Subcutaneous abdominal adipose tissue (tissue), 5 donors: ENCODE measurements around the gene EEFSEC.
A peak's percentile ranks its signal among the peaks of the same experiment; 100 is the strongest.

Source experiments
- H3K27ac ChIP-seq: one replicate; pipeline ENCODE4 v1.7.0; 2013; ENCODE audit warnings: low read depth, mild to moderate bottlenecking, inconsistent platforms, low read length, moderate library complexity
- H3K27me3 ChIP-seq, 5 donors: one replicate each; pipeline ENCODE4 v1.7.0; 2013; ENCODE audit warnings: low read length in 5 of 5, inconsistent platforms in 1 of 5; ENCODE audit not compliant: control insufficient read depth in 5 of 5, insufficient read depth in 4 of 5
- H3K36me3 ChIP-seq, 5 donors: one replicate each; pipeline ENCODE4 v1.7.0; 2013; ENCODE audit warnings: low read length in 5 of 5; ENCODE audit not compliant: control insufficient read depth in 5 of 5, insufficient read depth in 5 of 5
- H3K4me1 ChIP-seq, 5 donors: one replicate each; pipeline ENCODE4 v1.7.0; 2013; ENCODE audit warnings: low read length in 5 of 5, mild to moderate bottlenecking in 3 of 5, moderate library complexity in 1 of 5; ENCODE audit not compliant: control insufficient read depth in 5 of 5, insufficient read depth in 5 of 5
- H3K4me3 ChIP-seq, 5 donors: one replicate each; pipeline ENCODE4 v1.7.0; 2013; ENCODE audit warnings: low read length in 5 of 5, low read depth in 1 of 5
- H3K9ac ChIP-seq, 5 donors: one replicate each; pipeline ENCODE4 v1.7.0; 2013; ENCODE audit warnings: low read length in 5 of 5, mild to moderate bottlenecking in 4 of 5, moderate library complexity in 3 of 5
- H3K9me3 ChIP-seq, 5 donors: one replicate each; pipeline ENCODE4 v1.7.0; 2013; ENCODE audit warnings: low read length in 5 of 5; ENCODE audit not compliant: control insufficient read depth in 5 of 5
- donor health status: healthy.
- donor health status: healthy.
- donor health status: healthy.
- donor health status: healthy.
- donor health status: healthy.

EEFSEC gene

DNA sequence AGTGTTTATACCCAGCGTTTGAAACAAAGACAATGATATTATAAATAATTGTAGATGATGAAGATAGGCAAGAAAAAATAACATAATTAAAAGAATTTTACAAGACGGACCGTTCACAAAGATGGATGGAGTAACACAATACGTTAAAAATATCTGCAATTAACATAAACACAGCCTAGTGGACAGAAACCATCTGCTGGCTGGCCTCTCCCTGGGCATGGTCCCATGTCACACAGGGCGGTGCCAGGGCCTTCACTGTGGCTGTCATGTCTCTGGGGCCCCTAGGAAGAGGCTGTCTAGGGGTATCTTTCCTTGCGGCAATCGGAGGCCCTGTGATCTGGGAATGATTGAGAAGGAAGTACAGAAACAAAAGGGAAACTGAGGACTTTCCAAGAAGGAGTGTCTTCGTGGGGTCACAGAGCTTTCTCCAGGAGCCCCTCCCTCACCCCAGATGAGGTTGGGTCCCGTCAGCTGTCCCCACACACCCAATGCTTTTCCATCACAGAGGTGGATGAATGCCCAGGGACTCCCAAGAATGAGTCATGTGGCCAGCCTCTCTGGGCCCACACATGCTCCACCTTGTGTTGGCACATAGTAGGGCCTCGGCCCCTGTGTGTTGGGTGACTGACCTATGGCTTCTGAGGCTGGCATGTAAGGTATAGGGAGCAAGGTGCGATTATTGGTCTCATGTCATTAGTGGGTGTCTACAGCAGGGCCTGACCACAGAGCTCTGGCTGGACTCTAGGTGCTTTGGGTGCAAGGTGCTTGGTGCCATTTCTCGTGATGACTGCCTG lies 226.3 kb downstream of the EEFSEC start:
- no peaks in the 10 kb centered on the region for H3K27me3 ChIP-seq
- H3K9ac ChIP-seq, result no peak overlapping the region
- H3K27ac ChIP-seq, result peak overlapping the region; percentile 54
- peaks cover 8 to 68% (median 50%) of the 10 kb centered on the region in 5 donors for H3K4me1 ChIP-seq
- no peaks in the 10 kb centered on the region for H3K36me3 ChIP-seq
- H3K9me3 ChIP-seq, result no peaks in the 10 kb centered on the region
- no peak overlapping the region for H3K4me3 ChIP-seq

DNA sequence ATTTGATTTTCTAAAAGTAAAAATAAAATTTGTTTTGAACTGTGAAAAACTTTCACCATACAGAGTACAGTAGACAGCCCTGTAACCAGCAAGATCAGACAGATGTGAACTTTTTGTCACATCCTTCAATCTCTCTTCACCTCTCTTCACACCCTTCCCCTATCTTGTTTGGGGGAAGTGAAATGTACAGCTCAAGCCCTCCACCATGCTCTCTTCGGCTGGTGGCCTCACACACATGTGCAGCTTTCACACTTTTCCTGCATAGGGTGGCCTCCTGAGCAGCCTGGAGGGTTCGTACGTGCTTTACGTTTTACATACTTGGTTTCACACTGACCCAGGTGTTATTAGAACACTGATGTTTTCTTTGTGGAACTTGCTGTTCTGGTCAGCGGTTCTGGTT lies 227.0 kb downstream of the EEFSEC start:
- Histone ChIP-seq H3K36me3 (no peaks in the 10 kb centered on the region), H3K27me3 (no peaks in the 10 kb centered on the region), H3K4me3 (no peak overlapping the region), H3K27ac (no peak overlapping the region), H3K9ac (no peak overlapping the region), H3K4me1 (peaks cover 8 to 72% (median 53%) of the 10 kb centered on the region in 5 donors), H3K9me3 (no peaks in the 10 kb centered on the region)

DNA sequence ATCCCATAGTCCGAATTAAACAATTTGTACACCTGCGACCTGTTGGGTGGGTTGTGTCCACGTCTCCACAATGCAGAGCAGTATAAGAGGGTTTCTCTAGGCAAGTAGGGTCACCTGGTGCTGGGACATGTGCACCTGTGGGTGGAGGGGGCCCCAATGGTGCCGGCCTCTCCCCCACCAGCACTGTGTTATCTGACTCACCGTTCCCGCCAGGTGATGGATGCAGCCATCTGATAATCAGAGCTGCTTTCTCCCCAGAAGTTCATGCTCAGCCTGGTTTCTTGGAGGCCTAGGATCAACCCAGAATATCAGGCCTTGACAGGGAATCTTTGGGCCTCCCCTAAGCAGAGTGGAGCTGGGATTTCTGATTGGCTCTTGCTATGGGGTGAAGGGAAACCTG lies 227.4 kb downstream of the EEFSEC start:
- no peak overlapping the region for H3K9ac ChIP-seq
- H3K27ac ChIP-seq, result no peak overlapping the region
- H3K4me1 ChIP-seq, result peaks cover 8 to 72% (median 54%) of the 10 kb centered on the region in 5 donors
- no peak overlapping the region for H3K4me3 ChIP-seq
- H3K36me3 ChIP-seq, result no peaks in the 10 kb centered on the region
- no peaks in the 10 kb centered on the region for H3K9me3 ChIP-seq
- no peaks in the 10 kb centered on the region for H3K27me3 ChIP-seq

DNA sequence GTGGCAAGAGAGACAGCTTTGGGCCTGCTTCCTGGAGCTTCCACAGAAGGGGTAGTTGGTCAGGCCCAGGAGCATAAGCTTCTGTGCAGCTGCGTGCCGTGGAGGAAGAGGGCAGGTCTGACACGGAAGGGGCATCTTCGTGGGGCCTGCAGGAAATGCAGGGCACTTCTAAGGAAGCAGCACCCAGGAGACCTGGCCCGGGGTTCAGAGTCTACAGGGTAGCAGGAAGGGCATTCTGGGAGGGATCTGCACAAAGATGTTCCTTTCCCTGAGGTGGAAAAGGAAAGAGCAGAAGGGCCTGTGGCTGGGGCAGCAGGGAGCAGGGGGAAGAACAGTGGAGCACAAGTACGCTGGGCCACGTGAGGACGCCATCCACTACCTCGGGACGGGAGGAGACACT lies 228.3 kb downstream of the EEFSEC start:
- Histone ChIP-seq H3K27ac (no peak overlapping the region), H3K4me3 (no peak overlapping the region), H3K9me3 (no peaks in the 10 kb centered on the region)

DNA sequence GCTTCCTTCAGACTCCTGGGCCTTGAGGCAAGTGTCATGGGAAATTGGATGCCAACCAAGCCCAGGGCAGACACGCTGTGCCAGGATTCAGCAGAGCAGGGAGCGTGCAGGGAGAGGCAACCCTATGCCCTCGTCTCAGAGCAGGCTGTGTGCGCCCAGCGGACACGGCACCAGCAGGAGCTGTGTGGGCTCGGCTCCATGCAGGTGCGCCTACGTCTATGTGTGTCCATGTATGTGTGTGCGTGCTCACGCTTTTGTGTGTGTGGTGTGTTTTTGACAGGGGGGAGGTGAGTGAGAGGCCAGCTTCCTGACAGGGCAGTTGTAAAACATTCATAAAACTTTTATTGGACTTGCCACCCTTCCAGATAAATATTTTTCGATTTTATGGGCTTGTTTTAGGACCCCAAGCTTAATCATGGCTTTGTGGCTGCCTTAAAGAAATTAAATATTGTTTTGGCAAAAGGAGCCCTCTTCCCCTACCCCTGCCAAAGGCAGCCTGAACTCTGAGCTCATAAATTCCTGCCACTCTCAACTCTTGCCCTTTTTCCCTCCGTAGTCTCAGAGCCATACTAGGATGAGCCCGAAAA lies 229.0 kb downstream of the EEFSEC start:
- H3K9ac ChIP-seq, result peak overlapping the region in 1 of 5 donors; percentile 43
- H3K27me3 ChIP-seq, result no peaks in the 10 kb centered on the region
- H3K27ac ChIP-seq, result peak overlapping the region; percentile 57
- no peak overlapping the region for H3K4me3 ChIP-seq
- no peaks in the 10 kb centered on the region for H3K36me3 ChIP-seq
- H3K9me3 ChIP-seq, result no peaks in the 10 kb centered on the region
- H3K4me1 ChIP-seq, result peaks cover 8 to 64% (median 46%) of the 10 kb centered on the region in 5 donors

More for the DNA sequence above, 228.3 kb downstream of the EEFSEC start:
- no peaks in the 10 kb centered on the region for H3K36me3 ChIP-seq
- no peaks in the 10 kb centered on the region for H3K27me3 ChIP-seq
- peaks cover 8 to 66% (median 47%) of the 10 kb centered on the region in 5 donors for H3K4me1 ChIP-seq
- peak overlapping the region in 1 of 5 donors; percentile 43 for H3K9ac ChIP-seq

DNA sequence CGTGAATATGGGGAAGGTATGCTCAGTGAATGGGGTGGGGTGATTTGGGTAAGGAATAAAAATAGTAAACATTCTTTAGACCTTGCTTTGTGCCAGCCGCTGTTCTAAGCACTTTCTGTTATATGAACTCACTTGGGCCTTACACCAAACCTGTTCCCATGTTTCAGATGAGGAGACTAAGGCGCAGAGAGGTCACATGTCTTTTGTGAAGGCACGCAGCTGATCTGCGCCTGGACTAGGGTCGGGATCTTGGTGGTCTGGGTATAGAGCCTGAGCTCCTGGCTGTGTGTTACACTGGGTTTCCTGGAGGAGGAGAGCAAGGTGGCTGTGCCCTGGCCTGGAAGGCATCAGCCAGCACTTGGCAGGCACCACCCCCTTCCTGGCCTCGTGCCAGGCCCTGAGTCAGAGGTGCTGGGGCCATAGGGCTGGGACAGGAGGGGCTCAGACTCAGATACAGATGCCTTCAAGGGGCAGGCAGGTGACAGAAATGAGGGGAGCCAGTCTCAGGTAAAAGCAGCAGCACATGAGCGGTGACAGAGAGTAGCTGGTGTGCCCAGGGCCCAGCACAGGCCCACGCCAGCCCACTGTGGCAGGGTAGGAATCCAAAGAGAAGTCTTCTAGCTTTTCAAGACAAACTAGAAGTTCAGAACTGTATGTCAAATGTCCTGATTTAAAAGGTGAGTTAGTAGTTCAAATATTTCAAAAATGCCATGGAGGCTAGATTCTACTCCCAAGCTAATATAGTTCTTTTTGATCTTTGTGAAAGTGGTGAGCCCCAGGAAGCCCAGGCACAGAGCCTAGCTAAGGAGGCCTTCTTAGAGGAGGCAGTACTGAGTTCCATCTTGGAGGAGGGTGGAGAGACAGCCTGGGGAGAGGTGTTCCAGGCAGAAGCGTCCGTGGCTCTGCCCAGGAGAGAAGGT lies 230.3 kb downstream of the EEFSEC start:
- H3K9ac ChIP-seq, result peak overlapping the region in 2 of 5 donors; percentile 21 to 43
- H3K9me3 ChIP-seq, result no peaks in the 10 kb centered on the region
- H3K4me3 ChIP-seq, result no peak overlapping the region
- peaks cover 6 to 58% (median 37%) of the 10 kb centered on the region in 5 donors for H3K4me1 ChIP-seq
- no peaks in the 10 kb centered on the region for H3K36me3 ChIP-seq
- no peaks in the 10 kb centered on the region for H3K27me3 ChIP-seq
- peak overlapping the region; percentile 57 for H3K27ac ChIP-seq

DNA sequence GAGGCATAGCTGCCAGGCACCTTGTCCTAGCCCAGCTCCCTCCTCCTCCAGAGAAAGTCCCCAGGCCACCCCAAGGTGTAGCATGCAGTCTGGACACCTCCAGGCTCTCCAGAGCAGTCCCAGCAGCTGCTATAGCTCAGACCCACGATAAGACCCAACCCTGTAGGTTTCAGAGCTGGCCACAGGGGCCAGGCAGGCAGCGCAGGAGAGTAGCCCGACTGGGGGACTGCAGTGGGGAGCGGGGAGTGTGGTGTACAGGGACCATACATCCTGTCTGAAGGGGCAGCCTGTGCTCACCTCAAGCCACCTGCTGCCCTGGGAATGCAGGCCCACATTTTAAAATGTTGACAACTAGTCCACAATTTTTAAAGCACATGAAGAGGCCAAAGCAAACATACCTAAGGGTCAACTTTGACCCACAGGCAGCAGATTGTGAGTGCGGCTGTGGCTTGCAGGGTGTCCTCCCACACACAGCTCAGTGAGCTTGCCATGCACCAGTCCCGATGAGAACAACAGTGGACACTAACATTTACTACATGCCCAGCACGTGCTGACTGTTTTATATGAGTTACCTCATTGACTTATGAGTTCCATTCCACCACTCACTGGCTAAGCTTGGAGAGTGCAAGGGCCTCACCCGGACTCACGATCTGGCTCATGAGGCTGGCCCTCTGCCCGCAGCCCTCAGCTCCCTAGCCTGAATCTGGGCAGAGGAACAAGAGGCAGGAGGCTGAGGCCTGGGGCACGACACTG lies 232.0 kb downstream of the EEFSEC start:
- Histone ChIP-seq H3K4me1 (peaks cover 4 to 51% (median 32%) of the 10 kb centered on the region in 5 donors), H3K9me3 (no peaks in the 10 kb centered on the region), H3K36me3 (no peaks in the 10 kb centered on the region), H3K27ac (no peak overlapping the region), H3K4me3 (no peak overlapping the region), H3K27me3 (no peaks in the 10 kb centered on the region), H3K9ac (no peak overlapping the region)

DNA sequence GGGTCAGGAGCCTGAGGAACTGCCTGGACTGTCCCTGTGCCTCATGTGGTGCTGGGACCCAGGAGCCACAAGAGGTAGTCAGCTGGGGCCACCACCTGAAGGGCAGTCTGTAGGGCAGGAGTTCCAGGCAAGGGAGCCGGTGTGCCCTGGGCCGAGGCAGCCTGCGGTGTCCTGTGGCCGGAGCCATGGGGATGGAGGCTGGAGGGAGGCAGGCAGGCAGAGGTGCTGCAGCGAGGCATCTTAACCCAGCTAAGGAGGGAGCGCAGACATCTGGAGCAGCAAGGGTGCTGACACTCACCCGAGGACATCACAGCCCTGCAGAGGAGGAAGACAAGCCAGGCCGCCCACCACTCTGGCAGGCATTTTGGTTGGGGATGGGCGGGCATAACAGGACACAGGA lies 235.7 kb downstream of the EEFSEC start:
- Histone ChIP-seq H3K36me3 (no peaks in the 10 kb centered on the region), H3K4me3 (no peak overlapping the region), H3K9ac (no peak overlapping the region), H3K27me3 (no peaks in the 10 kb centered on the region), H3K27ac (no peak overlapping the region), H3K9me3 (no peaks in the 10 kb centered on the region), H3K4me1 (peaks cover 0 to 25% (median 11%) of the 10 kb centered on the region in 5 donors)

DNA sequence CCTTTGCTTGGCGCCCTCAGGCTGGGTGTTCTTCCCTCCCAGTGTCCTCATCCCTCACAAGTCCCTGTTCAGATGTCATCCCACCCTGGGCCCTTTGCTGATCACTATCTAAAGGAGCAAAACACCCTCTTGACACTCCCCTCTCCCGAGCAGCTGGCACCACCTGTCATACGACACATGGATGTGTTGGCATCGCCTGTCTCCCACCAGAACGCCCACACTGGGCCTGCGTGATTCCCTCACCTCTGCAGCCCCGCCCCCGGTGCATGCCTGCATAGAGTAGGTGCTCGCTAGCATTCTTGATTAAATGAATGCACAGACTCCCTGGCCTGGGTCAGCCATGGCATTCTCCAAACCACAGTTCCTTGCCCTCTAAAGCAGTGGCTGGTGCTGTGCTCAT lies 237.6 kb downstream of the EEFSEC start:
- Histone ChIP-seq H3K27ac (no peak overlapping the region), H3K4me1 (peaks cover 0 to 20% (median 13%) of the 10 kb centered on the region in 5 donors)

More for the DNA sequence above, 237.6 kb downstream of the EEFSEC start:
- Histone ChIP-seq H3K27me3 (no peaks in the 10 kb centered on the region), H3K9ac (no peak overlapping the region), H3K36me3 (no peaks in the 10 kb centered on the region), H3K9me3 (no peaks in the 10 kb centered on the region), H3K4me3 (no peak overlapping the region)
